HPDE6-E6E7 (cell line): Measurements from ENCODE around the gene TP53I11.

ENCODE experiments used
- DNase-seq: peaks from one replicate; pipeline ENCODE4 v3.0.0; 2011; ENCODE audit warnings: missing footprints; ENCODE audit errors: extremely low spot score

Gene TP53I11

GRCh38 chr11:44950625-44951476, at the start of gene TP53I11:
TSS of gene TP53I11 (minus strand) at chr11:44950883. CDS start at chr11:44938335, 12,548 bp downstream.
- DNase-seq: peak; percentile 68

GRCh38 chr11:44999068-44999467, 48.4 kb upstream of the TP53I11 start:
- no peak for DNase-seq

- no peak for DNase-seq
These were observed 47.4 kb upstream of the TP53I11 start for GRCh38 chr11:44998051-44998450.

GRCh38 chr11:44997566-44997965, 46.9 kb upstream of the TP53I11 start:
- DNase-seq: no peak

GRCh38 chr11:44994753-44995152, 44.1 kb upstream of the TP53I11 start:
- DNase-seq: no peak

GRCh38 chr11:44993971-44994704, 43.5 kb upstream of the TP53I11 start:
- DNase-seq: no peak

GRCh38 chr11:44992774-44993173, 42.1 kb upstream of the TP53I11 start:
- no peak for DNase-seq

GRCh38 chr11:44992181-44992582, 41.5 kb upstream of the TP53I11 start:
- DNase-seq: no peak

- no peak for DNase-seq
These were observed 40.0 kb upstream of the TP53I11 start for GRCh38 chr11:44990665-44991064.

GRCh38 chr11:44989831-44990566, 39.3 kb upstream of the TP53I11 start:
- DNase-seq: no peak

- no peak for DNase-seq
These were observed 38.4 kb upstream of the TP53I11 start for GRCh38 chr11:44988981-44989635.

- DNase-seq: no peak
These were observed 37.4 kb upstream of the TP53I11 start for GRCh38 chr11:44988111-44988510.

- DNase-seq: no peak
These were observed 36.8 kb upstream of the TP53I11 start for GRCh38 chr11:44987506-44987905.

- DNase-seq: no peak
These were observed 35.6 kb upstream of the TP53I11 start for GRCh38 chr11:44986315-44986714.

- no peak for DNase-seq
These were observed 35.0 kb upstream of the TP53I11 start for GRCh38 chr11:44985721-44986120.

GRCh38 chr11:44983786-44984185, 33.1 kb upstream of the TP53I11 start:
- no peak for DNase-seq

GRCh38 chr11:44982496-44983062, 31.9 kb upstream of the TP53I11 start:
- DNase-seq: no peak

GRCh38 chr11:44980533-44981427, 30.1 kb upstream of the TP53I11 start:
- no peak for DNase-seq

- DNase-seq: peak; percentile 91
These were observed 29.1 kb upstream of the TP53I11 start for GRCh38 chr11:44979543-44980399.
